Activated CD4-positive, alpha-beta T cell treated with anti-CD3 and anti-CD28 coated beads, Interleukin-2, amount 10 ng/mL, durations not matched to agents 7 days and 5 days (primary cell): Measurements from ENCODE around the gene MAGI3. TPM values are rescaled to one million over a fixed set of nuclear protein-coding genes. Genes with fewer than 3 reads are reported as not detected.

Experiments
- CTCF ChIA-PET: fragments of 350-600 bp; sonication (Branson Sonifier 250); formaldehyde crosslinking; loops from one replicate; lab custom pipeline; 2021; ENCODE audit warnings: antibody characterized with exemption; lab: Charles Lee
- POLR2A ChIA-PET: fragments of 350-600 bp; sonication (Branson Sonifier 250); formaldehyde crosslinking; loops from one replicate; lab custom pipeline; 2021; ENCODE audit warnings: antibody characterized with exemption; lab: Charles Lee
- DNase-seq: peaks from one replicate; pipeline ENCODE4 v3.0.0-alpha.2; 2020
- H3K27ac Mint-ChIP-seq: one replicate; pipeline ENCODE4 v1.8.0; 2021; ENCODE audit warnings: mild to moderate bottlenecking, moderate library complexity, mixed read lengths
- H3K27me3 Mint-ChIP-seq: one replicate; pipeline ENCODE4 v1.8.0; 2021; ENCODE audit warnings: mixed read lengths
- H3K36me3 Mint-ChIP-seq: one replicate; pipeline ENCODE4 v1.8.0; 2021; ENCODE audit warnings: low read depth, mixed read lengths
- H3K4me1 Mint-ChIP-seq: one replicate; pipeline ENCODE4 v1.8.0; 2021; ENCODE audit warnings: mixed read lengths
- H3K4me3 Mint-ChIP-seq: one replicate; pipeline ENCODE4 v1.8.0; 2021; ENCODE audit warnings: mild to moderate bottlenecking, moderate library complexity, mixed read lengths
- H3K9me3 Mint-ChIP-seq: one replicate; pipeline ENCODE4 v1.8.0; 2021; ENCODE audit warnings: mixed read lengths
- total RNA-seq, 2 experiments: library from RNA; stranded (reverse); gene quantifications; one replicate each; pipeline ENCODE4 v1.2.3, GENCODE V29; 2021

MAGI3 gene
- total RNA-seq, 2 experiments from 2014 or later: 10.8 to 11.0 TPM

DNA sequence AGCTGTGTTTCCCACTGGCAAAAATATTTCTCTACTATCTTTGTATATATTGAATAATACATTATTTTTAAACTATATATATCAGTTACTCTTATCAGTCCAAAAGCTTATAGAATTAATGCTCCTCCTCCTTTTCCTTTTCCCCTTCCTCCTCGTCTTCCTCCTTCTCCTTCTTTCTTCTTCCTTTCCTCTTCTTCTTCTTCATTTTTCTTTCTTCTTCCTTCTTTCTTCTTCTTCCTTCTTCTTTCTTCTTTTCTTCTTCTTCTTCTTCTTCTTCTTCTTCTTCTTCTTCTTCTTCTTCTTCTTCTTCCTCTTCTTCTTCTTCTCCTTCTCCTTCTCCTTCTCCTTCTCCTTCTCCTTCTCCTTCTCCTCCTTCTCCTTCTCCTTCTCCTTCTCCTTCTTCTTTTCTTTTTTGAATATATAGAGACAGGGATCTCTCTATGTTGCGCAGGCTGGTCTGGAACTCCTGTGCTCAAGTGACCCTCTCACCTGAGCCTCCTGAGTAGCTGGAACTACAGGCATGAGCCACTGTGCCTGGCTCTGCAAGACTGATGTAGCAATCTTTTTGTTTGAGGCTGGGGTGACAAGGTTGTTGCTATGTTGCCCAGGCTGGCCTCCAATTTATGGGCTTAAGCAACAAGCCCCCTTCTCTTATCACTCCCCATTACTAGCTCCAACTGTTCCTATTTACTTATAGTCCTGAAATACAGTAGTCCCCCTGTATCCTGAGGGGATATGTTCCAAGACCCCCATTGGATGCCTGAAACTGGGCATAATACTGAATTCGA lies 47.4 kb downstream of the MAGI3 start:
- no peak for DNase-seq
- Mint-ChIP-seq H3K27me3 (no peaks in the 10 kb centered on the region), H3K27ac (no peak overlapping the region), H3K9me3 (no peaks in the 10 kb centered on the region), H3K36me3 (no peaks in the 10 kb centered on the region), H3K4me3 (no peak overlapping the region), H3K4me1 (no peaks in the 10 kb centered on the region)
- ChIA-PET CTCF (no interaction called here), POLR2A (no interaction called here)

GRCh38 chr1:113438505-113439276 lies 48.4 kb downstream of the MAGI3 start:
- Mint-ChIP-seq H3K36me3 (no peaks in the 10 kb centered on the region), H3K9me3 (no peaks in the 10 kb centered on the region), H3K27me3 (no peaks in the 10 kb centered on the region), H3K4me1 (no peaks in the 10 kb centered on the region), H3K4me3 (no peak overlapping the region), H3K27ac (no peak overlapping the region)
- DNase-seq: no peak
- POLR2A ChIA-PET: no interaction called here
- CTCF ChIA-PET: no interaction called here

DNA sequence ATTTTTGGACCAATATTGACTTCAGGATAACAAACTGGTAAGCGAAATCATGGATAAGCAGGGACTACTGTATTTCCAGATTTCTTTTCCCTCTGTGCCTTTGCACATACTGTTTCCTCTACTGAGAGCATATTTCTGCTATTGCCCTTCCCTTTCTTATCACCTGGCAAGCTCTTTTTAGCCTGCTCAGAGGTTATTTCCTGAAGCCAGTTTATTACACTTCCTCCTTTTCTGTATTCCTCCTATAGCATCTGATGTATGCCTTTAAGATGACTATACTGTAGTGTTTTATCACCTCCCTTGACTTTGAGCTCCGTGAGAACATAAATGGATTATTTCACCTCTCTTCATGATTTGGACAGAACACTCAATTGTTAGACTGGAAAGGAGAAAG lies 49.0 kb downstream of the MAGI3 start:
- no peaks in the 10 kb centered on the region for H3K27me3 Mint-ChIP-seq
- no peaks in the 10 kb centered on the region for H3K4me1 Mint-ChIP-seq
- H3K36me3 Mint-ChIP-seq: no peaks in the 10 kb centered on the region
- DNase-seq: no peak
- ChIA-PET POLR2A (no interaction called here), CTCF (no interaction called here)
- no peak overlapping the region for H3K27ac Mint-ChIP-seq
- no peak overlapping the region for H3K4me3 Mint-ChIP-seq
- peaks cover 4% of the 10 kb centered on the region for H3K9me3 Mint-ChIP-seq

- Mint-ChIP-seq H3K36me3 (peaks cover 2% of the 10 kb centered on the region), H3K27ac (no peak overlapping the region), H3K27me3 (no peaks in the 10 kb centered on the region), H3K4me3 (no peak overlapping the region), H3K9me3 (peaks cover 10% of the 10 kb centered on the region), H3K4me1 (peaks cover 1% of the 10 kb centered on the region)
- CTCF ChIA-PET: no interaction called here
- POLR2A ChIA-PET: no interaction called here
- DNase-seq: no peak
These were observed 51.8 kb downstream of the MAGI3 start for GRCh38 chr1:113442131-113442530.

DNA sequence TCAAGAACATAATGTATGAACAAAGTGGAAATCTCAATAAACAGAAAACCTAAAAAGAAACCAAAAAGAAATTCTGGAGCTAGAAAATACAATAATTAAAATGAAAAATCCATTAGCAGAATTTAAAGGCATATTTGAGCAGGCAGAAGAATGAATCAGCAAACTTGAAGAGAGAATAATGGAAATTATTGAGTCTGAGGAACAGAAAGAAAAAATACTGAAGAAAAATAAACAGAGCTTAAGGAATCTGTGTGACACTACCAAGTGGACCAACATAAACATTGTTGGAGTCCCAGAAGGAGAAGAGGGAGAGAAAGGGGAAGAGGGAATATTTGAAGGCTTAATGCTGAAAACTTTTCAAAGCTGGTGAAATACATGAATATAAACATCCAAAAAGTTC lies 54.5 kb downstream of the MAGI3 start:
- Mint-ChIP-seq H3K9me3 (peaks cover 10% of the 10 kb centered on the region), H3K4me3 (no peak overlapping the region), H3K27ac (no peak overlapping the region), H3K27me3 (no peaks in the 10 kb centered on the region), H3K36me3 (peaks cover 2% of the 10 kb centered on the region), H3K4me1 (peaks cover 1% of the 10 kb centered on the region)
- POLR2A ChIA-PET: no interaction called here
- no peak for DNase-seq
- CTCF ChIA-PET: no interaction called here

DNA sequence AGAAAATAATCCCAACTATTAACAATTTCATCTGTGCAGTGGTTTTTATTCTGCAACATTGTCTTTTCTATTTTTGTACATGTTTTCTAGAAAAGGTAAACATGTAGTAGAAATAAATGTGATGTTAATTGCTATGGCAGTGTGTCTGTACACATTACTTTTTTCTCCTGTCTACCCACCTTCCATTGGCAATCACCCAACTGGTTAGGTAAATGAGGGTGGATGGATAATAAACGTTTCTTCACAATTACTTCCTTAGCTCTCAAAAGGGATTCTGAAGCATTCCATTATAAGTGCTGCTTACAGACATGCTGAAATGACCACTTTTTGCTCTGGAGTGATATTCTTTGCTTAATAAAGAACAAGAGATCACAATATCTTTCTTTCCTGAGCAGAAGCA lies 61.4 kb downstream of the MAGI3 start:
- Mint-ChIP-seq H3K27ac (no peak overlapping the region), H3K4me3 (no peak overlapping the region), H3K9me3 (no peaks in the 10 kb centered on the region), H3K36me3 (no peaks in the 10 kb centered on the region), H3K4me1 (no peaks in the 10 kb centered on the region), H3K27me3 (peaks cover 2% of the 10 kb centered on the region)
- CTCF ChIA-PET: no interaction called here
- POLR2A ChIA-PET: no interaction called here
- no peak for DNase-seq

- ChIA-PET CTCF (interaction anchor here (0.6 kb wide), 2 partner anchors 221 to 1121 kb away, joined by 3 to 5 read pairs; no protein-coding TSS in a partner anchor), POLR2A (no interaction called here)
- no peaks in the 10 kb centered on the region for H3K4me1 Mint-ChIP-seq
- no peak overlapping the region for H3K27ac Mint-ChIP-seq
- H3K9me3 Mint-ChIP-seq: peaks cover 5% of the 10 kb centered on the region
- H3K4me3 Mint-ChIP-seq: no peak overlapping the region
- peaks cover 1% of the 10 kb centered on the region for H3K36me3 Mint-ChIP-seq
- H3K27me3 Mint-ChIP-seq: peaks cover 2% of the 10 kb centered on the region
- DNase-seq: peak; percentile 23
These were observed 62.8 kb downstream of the MAGI3 start for GRCh38 chr1:113452921-113453770.

- Mint-ChIP-seq H3K36me3 (peaks cover 1% of the 10 kb centered on the region), H3K4me3 (no peak overlapping the region), H3K9me3 (peaks cover 7% of the 10 kb centered on the region), H3K27ac (no peak overlapping the region), H3K4me1 (no peaks in the 10 kb centered on the region), H3K27me3 (peaks cover 2% of the 10 kb centered on the region)
- POLR2A ChIA-PET: no interaction called here
- no peak for DNase-seq
- CTCF ChIA-PET: interaction anchor here (0.6 kb wide), 1 partner anchor 1121 kb away, joined by 5 read pairs; no protein-coding TSS in a partner anchor
These were observed 63.4 kb downstream of the MAGI3 start for GRCh38 chr1:113453771-113454083.

- POLR2A ChIA-PET: no interaction called here
- CTCF ChIA-PET: no interaction called here
- Mint-ChIP-seq H3K4me3 (no peak overlapping the region), H3K4me1 (no peaks in the 10 kb centered on the region), H3K36me3 (peaks cover 1% of the 10 kb centered on the region), H3K27ac (no peak overlapping the region), H3K27me3 (peaks cover 2% of the 10 kb centered on the region), H3K9me3 (peaks cover 11% of the 10 kb centered on the region)
- DNase-seq: no peak
These were observed 65.1 kb downstream of the MAGI3 start for GRCh38 chr1:113455374-113455773.

DNA sequence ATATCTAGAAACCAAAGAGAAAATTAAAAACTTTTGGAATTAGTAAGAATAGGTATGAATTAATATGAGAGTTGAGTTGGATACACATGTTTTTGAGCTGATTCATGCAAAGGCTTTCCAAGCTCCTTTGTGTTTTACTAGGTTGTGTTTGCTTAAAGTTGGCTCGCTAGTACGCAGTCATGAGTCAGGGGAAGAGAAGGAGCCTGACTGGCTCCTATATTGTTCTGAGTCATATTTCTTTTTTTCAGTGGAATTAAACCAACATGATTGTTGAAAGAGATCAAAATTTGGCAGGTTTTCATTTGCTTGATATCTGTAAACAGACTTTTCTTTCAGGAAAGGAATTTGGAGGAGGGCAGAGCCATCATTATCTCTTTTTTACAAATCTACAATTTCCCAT lies 66.7 kb downstream of the MAGI3 start:
- Mint-ChIP-seq H3K36me3 (peaks cover 1% of the 10 kb centered on the region), H3K4me1 (no peaks in the 10 kb centered on the region), H3K27ac (no peak overlapping the region), H3K9me3 (peaks cover 11% of the 10 kb centered on the region), H3K4me3 (no peak overlapping the region), H3K27me3 (no peaks in the 10 kb centered on the region)
- DNase-seq: no peak
- CTCF ChIA-PET: no interaction called here
- POLR2A ChIA-PET: no interaction called here

DNA sequence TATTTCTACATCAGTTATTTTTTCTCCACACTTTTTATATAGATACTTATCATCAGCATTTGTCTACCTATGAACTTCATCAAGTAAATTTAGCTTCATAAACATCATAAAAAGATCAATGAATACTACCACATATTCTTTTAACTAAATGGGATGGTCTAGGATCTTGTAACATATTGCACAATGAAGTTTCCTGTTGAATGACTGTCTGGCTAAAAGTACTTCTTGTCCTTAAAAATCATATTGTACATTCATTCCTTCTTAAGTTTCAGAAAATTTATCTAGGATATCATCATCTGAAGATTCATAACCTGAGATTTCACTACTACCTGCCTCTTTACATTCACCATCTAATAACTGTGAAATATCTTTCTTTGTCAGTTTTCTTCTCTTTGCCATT lies 69.0 kb downstream of the MAGI3 start:
- DNase-seq: no peak
- H3K9me3 Mint-ChIP-seq: peaks cover 11% of the 10 kb centered on the region
- H3K4me1 Mint-ChIP-seq: no peaks in the 10 kb centered on the region
- POLR2A ChIA-PET: no interaction called here
- no peak overlapping the region for H3K27ac Mint-ChIP-seq
- H3K4me3 Mint-ChIP-seq: no peak overlapping the region
- H3K27me3 Mint-ChIP-seq: no peaks in the 10 kb centered on the region
- CTCF ChIA-PET: no interaction called here
- peaks cover 1% of the 10 kb centered on the region for H3K36me3 Mint-ChIP-seq

- no peak overlapping the region for H3K4me3 Mint-ChIP-seq
- H3K4me1 Mint-ChIP-seq: no peaks in the 10 kb centered on the region
- H3K27ac Mint-ChIP-seq: no peak overlapping the region
- H3K27me3 Mint-ChIP-seq: no peaks in the 10 kb centered on the region
- ChIA-PET POLR2A (no interaction called here), CTCF (no interaction called here)
- H3K9me3 Mint-ChIP-seq: peaks cover 13% of the 10 kb centered on the region
- peaks cover 2% of the 10 kb centered on the region for H3K36me3 Mint-ChIP-seq
- no peak for DNase-seq
These were observed 77.7 kb downstream of the MAGI3 start for GRCh38 chr1:113467991-113468390.
